C4-2B (cell line): ENCODE data around the gene LRRN2.

ENCODE experiments used
- ZFX ChIP-seq: fragments of 450-650 bp; IDR thresholded peaks from 2 replicates; pipeline ENCODE4 v1.6.1; 2017
- TF ChIP-seq, protein P1 (sequence below): fragments of 450-650 bp; conservative IDR thresholded peaks from 2 replicates; pipeline ENCODE4 v1.5.1; 2017; ENCODE audit warnings: mild to moderate bottlenecking

DNA sequence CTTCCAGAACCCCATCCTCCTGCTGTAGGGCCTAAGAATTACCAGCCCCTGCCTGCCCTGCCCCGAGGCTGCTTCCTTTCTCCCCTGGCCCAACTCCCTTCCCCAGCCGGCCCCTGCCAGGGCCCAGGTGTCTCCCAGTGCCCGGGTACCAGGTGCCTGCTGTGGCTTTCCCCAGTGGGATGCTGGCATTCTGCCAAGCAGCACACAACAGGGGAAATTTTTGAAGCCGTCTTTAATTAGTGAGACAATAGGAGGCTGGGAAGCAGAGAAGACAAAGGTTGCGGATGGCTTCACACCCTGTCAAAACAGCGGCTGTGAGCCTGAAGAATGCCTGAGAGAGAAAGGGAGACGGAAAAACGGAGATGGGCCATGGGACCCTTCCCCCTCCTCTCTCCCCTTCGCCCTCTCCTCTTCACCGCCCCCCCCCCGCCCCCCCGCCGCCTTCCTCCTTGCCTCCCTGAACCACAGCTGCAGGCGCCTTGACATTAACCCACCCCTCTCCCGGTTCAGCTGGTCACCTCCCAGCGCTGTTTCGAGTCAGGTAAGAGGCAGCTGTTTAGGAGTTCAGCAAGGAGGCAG is 33.6 kb downstream of the LRRN2 start:
- TF ChIP-seq, protein P1, sequence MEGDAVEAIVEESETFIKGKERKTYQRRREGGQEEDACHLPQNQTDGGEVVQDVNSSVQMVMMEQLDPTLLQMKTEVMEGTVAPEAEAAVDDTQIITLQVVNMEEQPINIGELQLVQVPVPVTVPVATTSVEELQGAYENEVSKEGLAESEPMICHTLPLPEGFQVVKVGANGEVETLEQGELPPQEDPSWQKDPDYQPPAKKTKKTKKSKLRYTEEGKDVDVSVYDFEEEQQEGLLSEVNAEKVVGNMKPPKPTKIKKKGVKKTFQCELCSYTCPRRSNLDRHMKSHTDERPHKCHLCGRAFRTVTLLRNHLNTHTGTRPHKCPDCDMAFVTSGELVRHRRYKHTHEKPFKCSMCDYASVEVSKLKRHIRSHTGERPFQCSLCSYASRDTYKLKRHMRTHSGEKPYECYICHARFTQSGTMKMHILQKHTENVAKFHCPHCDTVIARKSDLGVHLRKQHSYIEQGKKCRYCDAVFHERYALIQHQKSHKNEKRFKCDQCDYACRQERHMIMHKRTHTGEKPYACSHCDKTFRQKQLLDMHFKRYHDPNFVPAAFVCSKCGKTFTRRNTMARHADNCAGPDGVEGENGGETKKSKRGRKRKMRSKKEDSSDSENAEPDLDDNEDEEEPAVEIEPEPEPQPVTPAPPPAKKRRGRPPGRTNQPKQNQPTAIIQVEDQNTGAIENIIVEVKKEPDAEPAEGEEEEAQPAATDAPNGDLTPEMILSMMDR: no peak
- no peak for TF ChIP-seq ZFX
